GM12878 (cell line): ENCODE measurements around the gene KLRD1. TPM values are rescaled to one million over a fixed set of nuclear protein-coding genes. Genes with fewer than 3 reads are reported as not detected.
A peak's percentile ranks its signal among the peaks of the same experiment; 100 is the strongest.
"Not testable (repeated sequence)": the region's sequence is repeated elsewhere in the genome, so short reads cannot be mapped to it uniquely, and the experiment has no call there.

ENCODE experiments used
- ATAC-seq: fragments of 200-7000 bp; cut with Tn5 transposase; 3 replicates; pipeline ENCODE4 v1.9.1; 2020; ENCODE audit warnings: mild to moderate bottlenecking, moderate library complexity
- BruUV-seq: library from RNA; stranded (reverse); fragments of 400-500 nt; replicated peaks from 2 replicates; lab custom pipeline; 2021; lab: Mats Ljungman, UMichigan
- CTCF ChIA-PET: fragments of 300-600 bp; sonication (Branson Sonifier 250); formaldehyde crosslinking; extraction: SDS; loops from one replicate; lab custom pipeline; 2021; ENCODE audit warnings: inconsistent platforms; lab: Yijun Ruan, JAX
- POLR2A ChIA-PET: fragments of 350-600 bp; formaldehyde crosslinking; extraction: SDS; loops from one replicate; lab custom pipeline; 2021; ENCODE audit warnings: inconsistent platforms; lab: Charles Lee
- RAD21 ChIA-PET: fragments of 300-600 bp; sonication (Branson Sonifier 250); formaldehyde crosslinking; loops from one replicate; lab custom pipeline; 2023; ENCODE audit warnings: antibody characterized with exemption; ENCODE audit not compliant: unreplicated experiment; lab: Charles Lee
- SMC1A ChIA-PET: fragments of 300-600 bp; sonication (Branson Sonifier 250); formaldehyde crosslinking; loops from one replicate; lab custom pipeline; 2023; ENCODE audit not compliant: unreplicated experiment, uncharacterized antibody; lab: Charles Lee
- DNase-seq: peaks from one replicate; pipeline ENCODE4 v3.0.0-alpha.2; 2011; ENCODE audit warnings: low read depth, low spot score
- FAIRE-seq: peaks from 3 replicates; lab custom pipeline; 2011; peaks lifted over from hg19 to GRCh38; lab: Jason Lieb, UNC
- H2AFZ ChIP-seq: 2 replicates; pipeline ENCODE4 v1.6.0; 2011; ENCODE audit warnings: low read depth, low read length, control low read depth; ENCODE audit not compliant: control insufficient read depth
- H3K27ac ChIP-seq: 2 replicates; pipeline ENCODE4 v1.5.1; 2011; ENCODE audit warnings: control low read depth; ENCODE audit not compliant: control insufficient read depth, insufficient read depth
- H3K27me3 ChIP-seq, 2 experiments: replicated peaks in 1 of 2; 2 replicates each; pipeline versions ENCODE4 v1.6.0 to v1.6.1; 2011; ENCODE audit warnings: low read length in 1 of 2; ENCODE audit not compliant: control insufficient read depth in 2 of 2, insufficient read depth in 2 of 2
- H3K36me3 ChIP-seq, 2 experiments: 2 replicates each; pipeline ENCODE4 v1.5.1; 2011; ENCODE audit warnings: low read length in 1 of 2; ENCODE audit not compliant: control insufficient read depth in 2 of 2, insufficient read depth in 2 of 2
- H3K4me1 ChIP-seq: 2 replicates; pipeline ENCODE4 v1.6.1; 2011; ENCODE audit warnings: mild to moderate bottlenecking, low read length, moderate library complexity, mixed read lengths; ENCODE audit not compliant: control insufficient read depth, insufficient read depth
- H3K4me2 ChIP-seq: 2 replicates; pipeline ENCODE4 v1.6.0; 2011; ENCODE audit warnings: control low read depth; ENCODE audit not compliant: control insufficient read depth, insufficient read depth
- H3K4me3 ChIP-seq: fragments of 200-600 bp; sonication (generic); 2 replicates; pipeline ENCODE4 v1.5.1; 2016
- H3K79me2 ChIP-seq: 2 replicates; pipeline ENCODE4 v1.6.0; 2011; ENCODE audit warnings: low read length; ENCODE audit not compliant: control insufficient read depth, insufficient read depth
- H3K9ac ChIP-seq: 2 replicates; pipeline ENCODE4 v1.8.0; 2011; ENCODE audit warnings: low read length, control low read depth, mixed read lengths; ENCODE audit not compliant: control insufficient read depth, insufficient read depth
- H3K9me3 ChIP-seq: replicated peaks from 3 replicates; pipeline ENCODE4 v1.5.1; 2011; ENCODE audit warnings: mild to moderate bottlenecking, low read length; ENCODE audit not compliant: control insufficient read depth, insufficient read depth
- H4K20me1 ChIP-seq: 2 replicates; pipeline ENCODE4 v1.6.0; 2011; ENCODE audit not compliant: control insufficient read depth, insufficient read depth
- IKZF2 ChIP-seq, 2 experiments: fragments of 450-650 bp; IDR thresholded peaks; 2 replicates each; pipeline ENCODE4 v1.6.1; 2017; ENCODE audit warnings: mild to moderate bottlenecking in 2 of 2, moderate library complexity in 2 of 2
- MXI1 ChIP-seq: fragments of 150-350 bp; IDR thresholded peaks from 2 replicates; pipeline ENCODE4 v1.6.1; 2011; ENCODE audit warnings: low read depth, mild to moderate bottlenecking, inconsistent platforms, low read length, improper control_type of control experiment
- STAT3 ChIP-seq: IDR thresholded peaks from 2 replicates; pipeline ENCODE4 v1.6.1; 2011; ENCODE audit warnings: low read depth, low read length, improper control_type of control experiment
- WGBS: methylation state at CpG from one replicate; pipeline ENCODE4 v1.1.6; 2016; ENCODE audit warnings: low lambda C conversion rate; ENCODE audit not compliant: insufficient replicate concordance, insufficient coverage; ENCODE audit errors: missing lambda C conversion rate; 5-methylcytosine and 5-hydroxymethylcytosine counted together
- in situ Hi-C: fragments of 300-500 bp; cut with MboI; formaldehyde crosslinking; loops from 9 replicates; pipeline ENCODE4 v1.14.3; 2018; ENCODE audit warnings: mixed read lengths
- intact Hi-C: fragments of 100-400 bp; cut with micrococcal nuclease; formaldehyde crosslinking; loops from one replicate; pipeline ENCODE4 v1.14.2; 2022; ENCODE audit not compliant: unreplicated experiment
- polyA plus RNA-seq, 11 experiments: library from polyadenylated mRNA; depleted of rRNA in 4 of 11; unstranded in 6 of 11; stranded (reverse) in 5 of 11; fragments of >200 nt; fragmentation: Nextera tagmentation in 4 of 11; fragmentation: Illumina TruSeq in 1 of 11; extraction: Ambion mirVana in 4 of 11; extraction: Trizol in 1 of 11; gene quantifications; 1 replicate in 1 of 11; 2 replicates in 10 of 11; pipeline versions ENCODE4 v1.2.1 to v1.2.3, GENCODE V29; 2011 to 2016; ENCODE audit warnings: inconsistent platforms in 2 of 11, missing spikeins in 2 of 11, low read depth in 1 of 11
- total RNA-seq, 4 experiments: library from RNA; depleted of rRNA in 3 of 4; stranded (reverse); fragments of >200 nt in 3 of 4; fragmentation: Illumina TruSeq in 1 of 4; extraction: Trizol in 1 of 4; gene quantifications; 2 replicates each; pipeline versions ENCODE4 v1.2.1 to v1.2.3, GENCODE V29; 2013 to 2021
- TF ChIP-seq, protein P1 (sequence below): IDR thresholded peaks from 2 replicates; pipeline ENCODE4 v1.6.1; 2012; ENCODE audit warnings: improper control_type of control experiment, low read depth, low read length; ENCODE audit not compliant: insufficient replicate concordance

Gene KLRD1
- total and polyA plus RNA-seq, 10 of the 15 experiments (the other 5 are each of a cell fraction or from before 2014, with no cell fraction given), result under 0.01 to 0.50 (median 0.13) TPM; not detected in 4

DNA sequence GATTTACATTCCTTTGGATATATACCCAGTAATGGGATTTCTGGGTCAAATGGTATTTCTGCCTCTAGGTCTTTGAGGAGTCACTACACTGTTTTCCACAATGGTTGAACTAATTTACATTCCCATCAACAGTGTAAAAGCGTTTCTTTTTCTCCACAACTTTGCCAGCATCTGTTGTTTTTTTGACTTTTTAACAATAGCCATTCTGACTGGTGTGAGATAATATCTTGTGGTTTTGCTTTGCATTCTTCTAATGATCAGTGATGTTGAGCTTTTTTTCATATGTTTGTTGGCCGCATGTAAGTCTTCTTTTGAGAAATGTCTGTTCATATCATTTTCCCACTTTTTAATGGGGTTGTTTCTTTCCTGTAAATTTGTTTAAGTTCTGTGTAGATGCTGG, 33.3 kb downstream of the KLRD1 start:
- FAIRE-seq, H4K20me1 ChIP-seq, SMC1A ChIA-PET, ATAC-seq, H3K4me3 ChIP-seq, RAD21 ChIA-PET, H3K9ac ChIP-seq, H3K9me3 ChIP-seq, H3K79me2 ChIP-seq, intact Hi-C loops, H3K27me3 ChIP-seq, BruUV-seq, DNase-seq, H3K4me1 ChIP-seq, H2AFZ ChIP-seq, H3K27ac ChIP-seq, in situ Hi-C loops, H3K4me2 ChIP-seq, H3K36me3 ChIP-seq, POLR2A ChIA-PET: not testable (repeated sequence)
- CTCF ChIA-PET, result interaction anchor here (0.8 to 1.4 kb wide), 2 partner anchors 9 to 10 kb away, joined by 3 to 4 read pairs; no protein-coding TSS in a partner anchor
- 29% methylated on average over 2 of the region's 2 CpGs for WGBS

GRCh38 chr12:10341892-10342509, 34.3 kb downstream of the KLRD1 start:
- Histone ChIP-seq H3K4me2 (no peak overlapping the region), H3K79me2 (no peaks in the 10 kb centered on the region), H3K27me3 (no peaks in the 10 kb centered on the region), H3K27ac (no peak overlapping the region), H3K36me3 (no peaks in the 10 kb centered on the region), H3K4me3 (no peak overlapping the region), H2AFZ (no peak overlapping the region), H3K4me1 (no peaks in the 10 kb centered on the region), H3K9ac (no peak overlapping the region), H3K9me3 (peaks cover 3% of the 10 kb centered on the region; the same call in 2 of the 3 replicates), H4K20me1 (no peaks in the 10 kb centered on the region)
- FAIRE-seq (no peak), ATAC-seq (no peak), DNase-seq (no peak)
- in situ Hi-C loops, result no loop called here
- TF ChIP-seq, protein P1, sequence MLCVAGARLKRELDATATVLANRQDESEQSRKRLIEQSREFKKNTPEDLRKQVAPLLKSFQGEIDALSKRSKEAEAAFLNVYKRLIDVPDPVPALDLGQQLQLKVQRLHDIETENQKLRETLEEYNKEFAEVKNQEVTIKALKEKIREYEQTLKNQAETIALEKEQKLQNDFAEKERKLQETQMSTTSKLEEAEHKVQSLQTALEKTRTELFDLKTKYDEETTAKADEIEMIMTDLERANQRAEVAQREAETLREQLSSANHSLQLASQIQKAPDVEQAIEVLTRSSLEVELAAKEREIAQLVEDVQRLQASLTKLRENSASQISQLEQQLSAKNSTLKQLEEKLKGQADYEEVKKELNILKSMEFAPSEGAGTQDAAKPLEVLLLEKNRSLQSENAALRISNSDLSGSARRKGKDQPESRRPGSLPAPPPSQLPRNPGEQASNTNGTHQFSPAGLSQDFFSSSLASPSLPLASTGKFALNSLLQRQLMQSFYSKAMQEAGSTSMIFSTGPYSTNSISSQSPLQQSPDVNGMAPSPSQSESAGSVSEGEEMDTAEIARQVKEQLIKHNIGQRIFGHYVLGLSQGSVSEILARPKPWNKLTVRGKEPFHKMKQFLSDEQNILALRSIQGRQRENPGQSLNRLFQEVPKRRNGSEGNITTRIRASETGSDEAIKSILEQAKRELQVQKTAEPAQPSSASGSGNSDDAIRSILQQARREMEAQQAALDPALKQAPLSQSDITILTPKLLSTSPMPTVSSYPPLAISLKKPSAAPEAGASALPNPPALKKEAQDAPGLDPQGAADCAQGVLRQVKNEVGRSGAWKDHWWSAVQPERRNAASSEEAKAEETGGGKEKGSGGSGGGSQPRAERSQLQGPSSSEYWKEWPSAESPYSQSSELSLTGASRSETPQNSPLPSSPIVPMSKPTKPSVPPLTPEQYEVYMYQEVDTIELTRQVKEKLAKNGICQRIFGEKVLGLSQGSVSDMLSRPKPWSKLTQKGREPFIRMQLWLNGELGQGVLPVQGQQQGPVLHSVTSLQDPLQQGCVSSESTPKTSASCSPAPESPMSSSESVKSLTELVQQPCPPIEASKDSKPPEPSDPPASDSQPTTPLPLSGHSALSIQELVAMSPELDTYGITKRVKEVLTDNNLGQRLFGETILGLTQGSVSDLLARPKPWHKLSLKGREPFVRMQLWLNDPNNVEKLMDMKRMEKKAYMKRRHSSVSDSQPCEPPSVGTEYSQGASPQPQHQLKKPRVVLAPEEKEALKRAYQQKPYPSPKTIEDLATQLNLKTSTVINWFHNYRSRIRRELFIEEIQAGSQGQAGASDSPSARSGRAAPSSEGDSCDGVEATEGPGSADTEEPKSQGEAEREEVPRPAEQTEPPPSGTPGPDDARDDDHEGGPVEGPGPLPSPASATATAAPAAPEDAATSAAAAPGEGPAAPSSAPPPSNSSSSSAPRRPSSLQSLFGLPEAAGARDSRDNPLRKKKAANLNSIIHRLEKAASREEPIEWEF, result no peak
- TF ChIP-seq MXI1, result no peak
- no peak for TF ChIP-seq STAT3
- peak in 1 of 2 experiments; percentile 22; a peak in 1 of 4 replicates for TF ChIP-seq IKZF2 (IDR thresholded peaks at IDR 0.05)
- ChIA-PET RAD21 (no interaction called here), CTCF (no interaction called here), SMC1A (interaction anchor here (1.0 kb wide), 1 partner anchor 70 kb away, joined by 3 read pairs; no protein-coding TSS in a partner anchor), POLR2A (interaction anchor here (0.6 kb wide), 1 partner anchor 154 kb away, joined by 4 read pairs; no protein-coding TSS in a partner anchor)
- intact Hi-C loops, result no loop called here
- WGBS, result 93% methylated on average over 1 of the region's 1 CpG
- no TSS peak for BruUV-seq
